ENCODE results near the gene CD109.
A peak's percentile ranks its signal among the peaks of the same experiment; 100 is the strongest.

Gene CD109

GRCh38 chr6:73769976-73770375 lies 74.0 kb downstream of the CD109 start:
- TF ChIP-seq, protein P1, sequence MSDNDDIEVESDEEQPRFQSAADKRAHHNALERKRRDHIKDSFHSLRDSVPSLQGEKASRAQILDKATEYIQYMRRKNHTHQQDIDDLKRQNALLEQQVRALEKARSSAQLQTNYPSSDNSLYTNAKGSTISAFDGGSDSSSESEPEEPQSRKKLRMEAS (IDR thresholded peaks at IDR 0.05; ENCODE audit: low read depth, low read length): no peak
- H3K4me3 ChIP-seq (ENCODE audit: low read depth, low read length): no peak overlapping the region
- no peak for DNase-seq (ENCODE audit: low read depth)

- peak; percentile 93 for DNase-seq (ENCODE audit: low read depth)
- TF ChIP-seq CTCF (IDR thresholded peaks at IDR 0.05; ENCODE audit: low read depth, low read length) (no peak), MYC (IDR thresholded peaks at IDR 0.05; ENCODE audit: low read depth, low read length) (0 out of 2 replicates have a peak, but pooled peaks have one; percentile 27), POLR2A (IDR thresholded peaks at IDR 0.05; ENCODE audit: extremely low read depth, insufficient read length) (no peak)
- TF ChIP-seq, protein P1 (IDR thresholded peaks at IDR 0.05; ENCODE audit: low read depth, low read length): no peak
- peak overlapping the region; percentile 38 for H3K4me3 ChIP-seq (ENCODE audit: low read depth, low read length)
Observed at GRCh38 chr6:73774311-73774774, 78.3 kb downstream of the CD109 start.

- no peak overlapping the region for H3K4me3 ChIP-seq (ENCODE audit: low read depth, low read length)
- DNase-seq (ENCODE audit: low read depth): no peak
- TF ChIP-seq POLR2A (IDR thresholded peaks at IDR 0.05; ENCODE audit: extremely low read depth, insufficient read length): no peak
- TF ChIP-seq, protein P1 (IDR thresholded peaks at IDR 0.05; ENCODE audit: low read depth, low read length): no peak
- TF ChIP-seq MYC (IDR thresholded peaks at IDR 0.05; ENCODE audit: low read depth, low read length): no peak
- no peak for TF ChIP-seq CTCF (IDR thresholded peaks at IDR 0.05; ENCODE audit: low read depth, low read length)
Observed at GRCh38 chr6:73779943-73780342, 83.9 kb downstream of the CD109 start.

- DNase-seq (ENCODE audit: low read depth): no peak
- no peak overlapping the region for H3K4me3 ChIP-seq (ENCODE audit: low read depth, low read length)
Observed at GRCh38 chr6:73782911-73783310, 86.9 kb downstream of the CD109 start.

GRCh38 chr6:73784726-73785505 lies 88.9 kb downstream of the CD109 start:
- DNase-seq (ENCODE audit: low read depth): no peak
- H3K4me3 ChIP-seq (ENCODE audit: low read depth, low read length): no peak overlapping the region
- no peak for TF ChIP-seq POLR2A (IDR thresholded peaks at IDR 0.05; ENCODE audit: extremely low read depth, insufficient read length)
- TF ChIP-seq CTCF (IDR thresholded peaks at IDR 0.05; ENCODE audit: low read depth, low read length): no peak
- TF ChIP-seq, protein P1 (IDR thresholded peaks at IDR 0.05; ENCODE audit: low read depth, low read length): no peak
- no peak for TF ChIP-seq MYC (IDR thresholded peaks at IDR 0.05; ENCODE audit: low read depth, low read length)

More at GRCh38 chr6:73782911-73783310, 86.9 kb downstream of the CD109 start:
- TF ChIP-seq CTCF (IDR thresholded peaks at IDR 0.05; ENCODE audit: low read depth, low read length) (no peak), POLR2A (IDR thresholded peaks at IDR 0.05; ENCODE audit: extremely low read depth, insufficient read length) (no peak), MYC (IDR thresholded peaks at IDR 0.05; ENCODE audit: low read depth, low read length) (no peak)
- TF ChIP-seq, protein P1 (IDR thresholded peaks at IDR 0.05; ENCODE audit: low read depth, low read length): no peak

DNA sequence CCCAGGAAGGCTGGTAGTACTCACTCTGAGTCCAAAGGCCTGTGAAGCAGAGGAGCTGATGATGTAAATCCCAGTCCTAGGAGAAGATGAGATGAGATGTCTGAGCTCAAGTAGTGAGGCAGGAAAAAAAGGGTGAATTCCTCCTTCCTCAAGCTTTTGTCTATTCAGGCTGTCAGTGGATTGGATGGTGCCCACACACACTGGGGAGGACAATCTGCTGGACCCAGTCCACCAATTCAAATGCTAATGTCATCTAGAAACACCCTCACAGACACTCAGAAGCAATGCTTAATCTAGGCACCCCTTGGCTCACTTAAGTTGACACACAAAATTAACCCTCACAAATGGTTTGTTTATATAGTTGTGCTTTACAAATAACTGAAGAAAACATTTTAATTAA lies 94.6 kb downstream of the CD109 start:
- TF ChIP-seq, protein P1 (IDR thresholded peaks at IDR 0.05; ENCODE audit: low read depth, low read length): no peak
- TF ChIP-seq CTCF (IDR thresholded peaks at IDR 0.05; ENCODE audit: low read depth, low read length): no peak
- TF ChIP-seq POLR2A (IDR thresholded peaks at IDR 0.05; ENCODE audit: extremely low read depth, insufficient read length): no peak
- no peak for TF ChIP-seq MYC (IDR thresholded peaks at IDR 0.05; ENCODE audit: low read depth, low read length)
- DNase-seq (ENCODE audit: low read depth): no peak
- no peak overlapping the region for H3K4me3 ChIP-seq (ENCODE audit: low read depth, low read length)

Measured in NB4 (cell line).